WTC11 (cell line): ENCODE measurements around the gene KCNT1. TPM values are rescaled to one million over a fixed set of nuclear protein-coding genes. Genes with fewer than 3 reads are reported as not detected.
A peak's percentile ranks its signal among the peaks of the same experiment; 100 is the strongest.

Experiments
- ATAC-seq: fragments of 200-7000 bp; cut with Tn5 transposase; 2 replicates; pipeline ENCODE4 v1.10.0; 2021; ENCODE audit warnings: mild to moderate bottlenecking, moderate library complexity
- CTCF ChIA-PET: fragments of 300-600 bp; sonication (Branson Sonifier 250); formaldehyde crosslinking; loops from one replicate; lab custom pipeline; 2021; ENCODE audit warnings: antibody characterized with exemption; lab: Charles Lee
- POLR2A ChIA-PET: fragments of 350-600 bp; sonication (Branson Sonifier 250); formaldehyde crosslinking; loops from one replicate; lab custom pipeline; 2021; ENCODE audit warnings: antibody characterized with exemption; lab: Charles Lee
- DNase-seq: peaks from one replicate; pipeline ENCODE4 v3.0.0; 2021; ENCODE audit warnings: low spot score
- H3K27ac Mint-ChIP-seq: 2 replicates; pipeline ENCODE4 v1.8.0; 2021; ENCODE audit warnings: mixed read lengths
- H3K27me3 Mint-ChIP-seq: 2 replicates; pipeline ENCODE4 v1.8.0; 2021; ENCODE audit warnings: low read depth, mild to moderate bottlenecking, moderate library complexity, mixed read lengths
- H3K36me3 Mint-ChIP-seq: 2 replicates; pipeline ENCODE4 v1.8.0; 2021; ENCODE audit warnings: mixed read lengths
- H3K4me1 Mint-ChIP-seq: 2 replicates; pipeline ENCODE4 v1.8.0; 2022; ENCODE audit warnings: mixed read lengths
- H3K4me3 Mint-ChIP-seq: 2 replicates; pipeline ENCODE4 v1.8.0; 2021; ENCODE audit warnings: mild to moderate bottlenecking, moderate library complexity, mixed read lengths
- H3K9me3 Mint-ChIP-seq: 2 replicates; pipeline ENCODE4 v1.8.0; 2021; ENCODE audit warnings: mixed read lengths
- AR ChIP-seq: fragments of 250-450 bp; sonication (Bioruptor Pico); IDR thresholded peaks from 2 replicates; pipeline ENCODE4 v1.9.0; 2021; ENCODE audit warnings: mild to moderate bottlenecking
- CDX4 ChIP-seq: fragments of 250-450 bp; sonication (Bioruptor Pico); IDR thresholded peaks from 2 replicates; pipeline ENCODE4 v1.9.0; 2021; ENCODE audit warnings: moderate library complexity, mild to moderate bottlenecking, inconsistent platforms, borderline replicate concordance
- CREB1 ChIP-seq: sonication (generic); formaldehyde crosslinking; IDR thresholded peaks from 2 replicates; pipeline ENCODE4 v1.8.0; 2023; ENCODE audit warnings: mild to moderate bottlenecking, missing genetic modification reagents
- E2F4 ChIP-seq: sonication (generic); formaldehyde crosslinking; IDR thresholded peaks from 2 replicates; pipeline ENCODE4 v1.8.1; 2022; ENCODE audit warnings: low read depth, mild to moderate bottlenecking, moderate library complexity, missing genetic modification reagents, borderline replicate concordance
- ESRRA ChIP-seq: sonication (generic); formaldehyde crosslinking; IDR thresholded peaks from 2 replicates; pipeline ENCODE4 v1.8.1; 2022; ENCODE audit warnings: mild to moderate bottlenecking, missing genetic modification reagents, borderline replicate concordance
- FOXJ3 ChIP-seq: sonication (generic); formaldehyde crosslinking; IDR thresholded peaks from 2 replicates; pipeline ENCODE4 v1.9.0; 2021; ENCODE audit warnings: missing genetic modification reagents, mild to moderate bottlenecking, borderline replicate concordance
- FOXP1 ChIP-seq: sonication (generic); formaldehyde crosslinking; IDR thresholded peaks from 2 replicates; pipeline ENCODE4 v1.8.0; 2022; ENCODE audit warnings: missing genetic modification reagents, mild to moderate bottlenecking, moderate library complexity, borderline replicate concordance
- HMGXB4 ChIP-seq: sonication (generic); formaldehyde crosslinking; IDR thresholded peaks from 2 replicates; pipeline ENCODE4 v1.8.1; 2023; ENCODE audit warnings: mild to moderate bottlenecking, moderate library complexity, missing genetic modification reagents
- IRF2 ChIP-seq: sonication (generic); formaldehyde crosslinking; IDR thresholded peaks from 2 replicates; pipeline ENCODE4 v1.8.0; 2022; ENCODE audit warnings: low read depth, missing genetic modification reagents, borderline replicate concordance
- JAZF1 ChIP-seq: fragments of 250-450 bp; sonication (Bioruptor Pico); IDR thresholded peaks from 2 replicates; pipeline ENCODE4 v1.9.0; 2021; ENCODE audit warnings: moderate library complexity, mild to moderate bottlenecking, inconsistent platforms
- KAT7 ChIP-seq: sonication (generic); formaldehyde crosslinking; IDR thresholded peaks from 2 replicates; pipeline ENCODE4 v1.8.1; 2023; ENCODE audit warnings: missing genetic modification reagents, mild to moderate bottlenecking, borderline replicate concordance
- MLX ChIP-seq: sonication (generic); formaldehyde crosslinking; IDR thresholded peaks from 2 replicates; pipeline ENCODE4 v1.8.1; 2023; ENCODE audit warnings: mild to moderate bottlenecking, missing genetic modification reagents, moderate library complexity
- MXD4 ChIP-seq: fragments of 250-450 bp; sonication (Bioruptor Pico); IDR thresholded peaks from 2 replicates; pipeline ENCODE4 v1.8.0; 2021; ENCODE audit warnings: mild to moderate bottlenecking, moderate library complexity, borderline replicate concordance
- MYBL2 ChIP-seq: sonication (generic); formaldehyde crosslinking; IDR thresholded peaks from 2 replicates; pipeline ENCODE4 v1.8.1; 2023; ENCODE audit warnings: mild to moderate bottlenecking, moderate library complexity, missing genetic modification reagents
- NFATC4 ChIP-seq: fragments of 250-450 bp; sonication (Bioruptor Pico); IDR thresholded peaks from 2 replicates; pipeline ENCODE4 v1.9.0; 2021; ENCODE audit warnings: mild to moderate bottlenecking
- PREB ChIP-seq: sonication (generic); formaldehyde crosslinking; IDR thresholded peaks from 2 replicates; pipeline ENCODE4 v1.8.1; 2022; ENCODE audit warnings: mild to moderate bottlenecking, missing genetic modification reagents, moderate library complexity, borderline replicate concordance
- RELA ChIP-seq: sonication (generic); formaldehyde crosslinking; IDR thresholded peaks from 2 replicates; pipeline ENCODE4 v1.8.1; 2022; ENCODE audit warnings: missing genetic modification reagents, mild to moderate bottlenecking, borderline replicate concordance
- TEAD1 ChIP-seq: sonication (generic); formaldehyde crosslinking; IDR thresholded peaks from 2 replicates; pipeline ENCODE4 v1.8.0; 2022; ENCODE audit warnings: mild to moderate bottlenecking, missing genetic modification reagents
- ZMAT4 ChIP-seq: fragments of 250-450 bp; sonication (Bioruptor Pico); IDR thresholded peaks from 2 replicates; pipeline ENCODE4 v1.9.0; 2021; ENCODE audit warnings: mild to moderate bottlenecking
- ZNF317 ChIP-seq: sonication (generic); formaldehyde crosslinking; IDR thresholded peaks from 2 replicates; pipeline ENCODE4 v1.8.1; 2023; ENCODE audit warnings: low read depth, mild to moderate bottlenecking, moderate library complexity, missing genetic modification reagents, borderline replicate concordance
- total RNA-seq: library from RNA; stranded (reverse); gene quantifications from 3 replicates; pipeline ENCODE4 v1.2.3, GENCODE V29; 2021

KCNT1 gene
- total RNA-seq, 1 experiment from 2014 or later, result 0.13 TPM

- no peak overlapping the region for H3K4me3 Mint-ChIP-seq
- H3K9me3 Mint-ChIP-seq, result peaks cover 4% of the 10 kb centered on the region; the same call in 1 of the 2 replicates
- ATAC-seq, result no peak
- POLR2A ChIA-PET, result no interaction called here
- H3K27me3 Mint-ChIP-seq, result no peaks in the 10 kb centered on the region
- no peaks in the 10 kb centered on the region for H3K4me1 Mint-ChIP-seq
- TF ChIP-seq MLX (CRISPR knock-in tag) (no peak), FOXJ3 (no peak), CREB1 (CRISPR knock-in tag) (no peak), AR (CRISPR knock-in tag) (no peak), FOXP1 (CRISPR knock-in tag) (no peak), NFATC4 (CRISPR knock-in tag) (no peak), MXD4 (no peak)
- TF ChIP-seq, all 79 proteins: peak for 0
- DNase-seq, result no peak
- Mint-ChIP-seq H3K36me3 (no peaks in the 10 kb centered on the region), H3K27ac (peak overlapping the region; percentile 57; the same call in 1 of the 2 replicates)
- CTCF ChIA-PET, result no interaction called here
These were observed 49.5 kb downstream of the KCNT1 start for GRCh38 chr9:135751501-135751900.

GRCh38 chr9:135752281-135753204 lies 50.6 kb downstream of the KCNT1 start:
- Mint-ChIP-seq H3K27me3 (no peaks in the 10 kb centered on the region), H3K36me3 (no peaks in the 10 kb centered on the region), H3K4me3 (no peak overlapping the region), H3K27ac (no peak overlapping the region), H3K9me3 (peaks cover 4% of the 10 kb centered on the region; the same call in 1 of the 2 replicates), H3K4me1 (no peaks in the 10 kb centered on the region)
- no peak for TF ChIP-seq JAZF1 (CRISPR knock-in tag)
- no peak for TF ChIP-seq IRF2 (CRISPR knock-in tag)
- no peak for TF ChIP-seq TEAD1 (CRISPR knock-in tag)
- no peak for TF ChIP-seq HMGXB4 (CRISPR knock-in tag)
- no peak for TF ChIP-seq MYBL2 (CRISPR knock-in tag)
- TF ChIP-seq E2F4 (CRISPR knock-in tag), result no peak
- no peak for TF ChIP-seq ZMAT4 (CRISPR knock-in tag)
- no peak for TF ChIP-seq ZNF317 (CRISPR knock-in tag)
- TF ChIP-seq MLX (CRISPR knock-in tag), result no peak
- no peak for TF ChIP-seq KAT7 (CRISPR knock-in tag)
- no peak for TF ChIP-seq CDX4 (CRISPR knock-in tag)
- no peak for TF ChIP-seq PREB (CRISPR knock-in tag)
- no peak for TF ChIP-seq ESRRA (CRISPR knock-in tag)
- TF ChIP-seq RELA (CRISPR knock-in tag), result no peak
- ATAC-seq (no peak), DNase-seq (no peak)
- ChIA-PET CTCF (interaction anchor here (0.6 kb wide), 1 partner anchor 38 kb away, joined by 3 read pairs; no protein-coding TSS in a partner anchor), POLR2A (no interaction called here)
